Panc1 (cell line): ENCODE results near the gene SMIM1. TPM values are rescaled to one million over a fixed set of nuclear protein-coding genes. Genes with fewer than 3 reads are reported as not detected.
A peak's percentile ranks its signal among the peaks of the same experiment; 100 is the strongest.

Experiments used
- ATAC-seq: fragments of 200-7000 bp; cut with Tn5 transposase; 2 replicates; pipeline ENCODE4 v1.9.1; 2020; ENCODE audit warnings: mild to moderate bottlenecking, moderate library complexity
- BruUV-seq: library from RNA; stranded (reverse); fragments of 400-500 nt; replicated peaks from 2 replicates; lab custom pipeline; 2021; lab: Mats Ljungman, UMichigan
- CTCF ChIA-PET: fragments of 300-600 bp; sonication (Branson Sonifier 250); formaldehyde crosslinking; loops from one replicate; lab custom pipeline; 2022; ENCODE audit warnings: antibody characterized with exemption; lab: Charles Lee
- POLR2A ChIA-PET: fragments of 300-600 bp; sonication (Branson Sonifier 250); formaldehyde crosslinking; loops from one replicate; lab custom pipeline; 2022; ENCODE audit warnings: antibody characterized with exemption; lab: Charles Lee
- DNase-seq: peaks from one replicate; pipeline ENCODE4 v3.0.0-alpha.2; 2010; ENCODE audit warnings: low read depth, low spot score
- H3K27ac ChIP-seq: 2 replicates; pipeline ENCODE4 v1.5.1; 2011; ENCODE audit warnings: mild to moderate bottlenecking, low read length, inconsistent platforms
- H3K27me3 ChIP-seq: fragments of 200-500 bp; sonication (Bioruptor generic); 2 replicates; pipeline ENCODE4 v1.6.0; 2014; ENCODE audit warnings: low read length, inconsistent platforms; ENCODE audit not compliant: control insufficient read depth, insufficient read depth
- H3K36me3 ChIP-seq: fragments of 200-500 bp; sonication (Bioruptor generic); 2 replicates; pipeline ENCODE4 v1.5.1; 2014; ENCODE audit warnings: inconsistent platforms, mild to moderate bottlenecking, low read length, moderate library complexity; ENCODE audit not compliant: control insufficient read depth, insufficient read depth
- H3K4me1 ChIP-seq: 2 replicates; pipeline ENCODE4 v1.5.1; 2011; ENCODE audit warnings: inconsistent platforms, mild to moderate bottlenecking, low read length, moderate library complexity; ENCODE audit not compliant: control insufficient read depth, insufficient read depth
- H3K4me3 ChIP-seq, 2 experiments: 2 replicates each; pipeline ENCODE4 v1.5.1; 2011 to 2012; ENCODE audit warnings: low read depth in 2 of 2, low read length in 2 of 2, mild to moderate bottlenecking in 2 of 2, inconsistent platforms in 1 of 2, moderate library complexity in 1 of 2
- H3K9me3 ChIP-seq: fragments of 200-500 bp; sonication (Bioruptor generic); 2 replicates; pipeline ENCODE4 v1.5.1; 2014; ENCODE audit warnings: low read depth, mild to moderate bottlenecking, inconsistent platforms, low read length, moderate library complexity; ENCODE audit not compliant: control insufficient read depth, insufficient read depth
- POLR2AphosphoS5 ChIP-seq: IDR thresholded peaks from 2 replicates; pipeline ENCODE4 v1.6.1; 2012; ENCODE audit warnings: mild to moderate bottlenecking, low read depth, low read length, moderate library complexity
- REST ChIP-seq, 2 experiments: IDR thresholded peaks; 2 replicates each; pipeline ENCODE4 v1.6.1; 2011 to 2012; ENCODE audit warnings: low read depth in 2 of 2, control low read depth in 1 of 2, low read length in 1 of 2, mild to moderate bottlenecking in 1 of 2, moderate library complexity in 1 of 2; ENCODE audit not compliant: insufficient read depth in 1 of 2
- SIN3A ChIP-seq: IDR thresholded peaks from 2 replicates; pipeline ENCODE4 v1.6.1; 2012; ENCODE audit warnings: low read depth, mild to moderate bottlenecking, low read length, moderate library complexity, borderline replicate concordance; ENCODE audit not compliant: insufficient read depth
- TCF7L2 ChIP-seq: IDR thresholded peaks from 2 replicates; pipeline ENCODE4 v1.6.1; 2011; ENCODE audit warnings: mild to moderate bottlenecking, low read depth, low read length, inconsistent platforms
- in situ Hi-C: cut with HindIII; loops from 2 replicates; pipeline ENCODE4 v1.10.0; 2016; ENCODE audit warnings: low sequenced_read_pairs, low pct_unique_long_range_greater_than_20kb
- intact Hi-C: fragments of 100-400 bp; cut with micrococcal nuclease; formaldehyde crosslinking; loops from one replicate; pipeline ENCODE4 v1.10.0; 2022; ENCODE audit not compliant: unreplicated experiment
- total RNA-seq: library from RNA; stranded (reverse); gene quantifications from one replicate; pipeline ENCODE4 v1.2.1, GENCODE V29; 2021; ENCODE audit not compliant: unreplicated experiment
- TF ChIP-seq, protein P1 (sequence below): fragments of 450-650 bp; IDR thresholded peaks from 2 replicates; pipeline ENCODE4 v1.5.1; 2017; ENCODE audit warnings: mild to moderate bottlenecking

SMIM1 gene
- total RNA-seq, 1 experiment from 2014 or later, result 35.5 TPM

- no peaks in the 10 kb centered on the region for H3K36me3 ChIP-seq
- no peaks in the 10 kb centered on the region for H3K9me3 ChIP-seq
- H3K4me1 ChIP-seq, result peaks cover 43% of the 10 kb centered on the region
- no peak for TF ChIP-seq TCF7L2
- no peak for TF ChIP-seq SIN3A
- TF ChIP-seq, protein P1, sequence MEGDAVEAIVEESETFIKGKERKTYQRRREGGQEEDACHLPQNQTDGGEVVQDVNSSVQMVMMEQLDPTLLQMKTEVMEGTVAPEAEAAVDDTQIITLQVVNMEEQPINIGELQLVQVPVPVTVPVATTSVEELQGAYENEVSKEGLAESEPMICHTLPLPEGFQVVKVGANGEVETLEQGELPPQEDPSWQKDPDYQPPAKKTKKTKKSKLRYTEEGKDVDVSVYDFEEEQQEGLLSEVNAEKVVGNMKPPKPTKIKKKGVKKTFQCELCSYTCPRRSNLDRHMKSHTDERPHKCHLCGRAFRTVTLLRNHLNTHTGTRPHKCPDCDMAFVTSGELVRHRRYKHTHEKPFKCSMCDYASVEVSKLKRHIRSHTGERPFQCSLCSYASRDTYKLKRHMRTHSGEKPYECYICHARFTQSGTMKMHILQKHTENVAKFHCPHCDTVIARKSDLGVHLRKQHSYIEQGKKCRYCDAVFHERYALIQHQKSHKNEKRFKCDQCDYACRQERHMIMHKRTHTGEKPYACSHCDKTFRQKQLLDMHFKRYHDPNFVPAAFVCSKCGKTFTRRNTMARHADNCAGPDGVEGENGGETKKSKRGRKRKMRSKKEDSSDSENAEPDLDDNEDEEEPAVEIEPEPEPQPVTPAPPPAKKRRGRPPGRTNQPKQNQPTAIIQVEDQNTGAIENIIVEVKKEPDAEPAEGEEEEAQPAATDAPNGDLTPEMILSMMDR, result no peak
- no peak for TF ChIP-seq REST (IDR thresholded peaks at IDR 0.05; ENCODE audit: insufficient read depth in 1 of 2, low read depth in 2 of 2, low read length in 1 of 2)
- TF ChIP-seq POLR2AphosphoS5, result no peak
- H3K27me3 ChIP-seq, result no peaks in the 10 kb centered on the region
- peak overlapping the region; percentile 29; the same call in 1 of the 2 replicates for H3K27ac ChIP-seq
- intact Hi-C loops (no loop called here), in situ Hi-C loops (no loop called here)
- BruUV-seq, result no TSS peak
- DNase-seq, result no peak
- ChIA-PET CTCF (no interaction called here), POLR2A (no interaction called here)
- H3K4me3 ChIP-seq, result no peak overlapping the region
- ATAC-seq, result no peak
Observed at GRCh38 chr1:3777078-3777547, 4.6 kb downstream of the SMIM1 start.

DNA sequence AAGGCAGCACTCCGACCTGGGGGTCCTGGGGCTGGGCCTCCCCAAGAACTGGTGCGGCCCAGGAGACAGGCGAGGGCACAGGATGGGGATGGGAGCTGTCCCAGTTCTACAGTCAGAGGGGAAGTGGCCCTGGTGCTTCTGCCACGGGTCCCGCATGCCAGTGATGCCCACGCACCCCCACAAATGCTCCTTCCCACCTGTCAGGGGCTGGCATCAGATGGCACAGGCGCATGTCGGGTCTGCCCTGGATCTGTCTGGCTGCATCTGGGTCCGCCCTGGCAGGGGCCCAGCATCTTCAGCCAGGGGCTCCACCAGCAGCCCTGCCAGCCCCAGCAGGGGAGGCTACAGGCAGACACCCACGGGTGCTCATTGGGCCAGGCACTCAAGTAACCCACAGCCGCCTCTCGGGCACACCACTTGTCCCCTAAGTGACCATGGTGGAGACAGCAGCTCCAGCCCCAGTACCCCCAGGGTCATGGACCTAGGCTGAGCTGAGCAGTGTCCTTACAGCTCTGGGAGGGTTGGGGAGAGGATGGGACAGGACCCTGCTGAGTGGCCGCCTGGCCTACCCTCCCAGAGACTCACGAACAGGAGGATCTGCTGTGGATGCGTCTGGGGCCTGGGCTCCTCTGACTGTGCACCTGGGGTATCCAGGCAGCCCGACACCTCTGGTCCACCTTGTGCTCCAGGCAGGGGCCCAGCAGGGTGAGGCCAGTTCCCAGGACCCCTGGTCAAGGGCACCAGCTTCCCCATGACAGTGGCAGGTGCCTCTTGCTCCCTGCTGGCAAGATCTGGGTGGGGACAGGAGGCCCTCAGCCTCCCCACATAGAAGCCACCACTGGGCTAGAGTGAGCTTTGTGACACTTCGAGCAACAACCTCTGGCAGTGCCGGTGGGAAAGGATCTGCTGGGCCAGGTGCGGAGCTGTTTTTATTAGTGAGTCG is 5.4 kb downstream of the SMIM1 start:
- ATAC-seq (no peak), DNase-seq (no peak)
- BruUV-seq, result no TSS peak
- TF ChIP-seq REST (IDR thresholded peaks at IDR 0.05; ENCODE audit: insufficient read depth in 1 of 2, low read depth in 2 of 2, low read length in 1 of 2) (no peak), SIN3A (no peak), TCF7L2 (no peak), POLR2AphosphoS5 (no peak; the same call in 1 of the 2 replicates)
- TF ChIP-seq, protein P1, result no peak
- no peak overlapping the region for H3K27ac ChIP-seq
- ChIA-PET CTCF (no interaction called here), POLR2A (interaction anchor here (0.6 to 0.7 kb wide), 2 partner anchors 335 to 652 kb away, joined by 4 to 6 read pairs; no protein-coding TSS in a partner anchor)
- H3K4me3 ChIP-seq, result no peak overlapping the region
- no peaks in the 10 kb centered on the region for H3K27me3 ChIP-seq
- H3K9me3 ChIP-seq, result no peaks in the 10 kb centered on the region
- in situ Hi-C loops, result no loop called here
- H3K36me3 ChIP-seq, result no peaks in the 10 kb centered on the region
- peaks cover 43% of the 10 kb centered on the region for H3K4me1 ChIP-seq
- intact Hi-C loops, result no loop called here
